MCF 10A (cell line): ENCODE results near the gene LUZP1. TPM values are rescaled to one million over a fixed set of nuclear protein-coding genes. Genes with fewer than 3 reads are reported as not detected.

Experiments
- BruUV-seq: library from RNA; stranded (reverse); fragments of 400-500 nt; replicated peaks from 2 replicates; lab custom pipeline; 2021; lab: Mats Ljungman, UMichigan
- CTCF ChIA-PET: fragments of 300-600 bp; sonication (Branson Sonifier 250); formaldehyde crosslinking; extraction: SDS; loops from one replicate; lab custom pipeline; 2021; ENCODE audit warnings: antibody characterized with exemption, inconsistent platforms; lab: Yijun Ruan, JAX
- POLR2A ChIA-PET: fragments of 300-600, 350-650 bp; sonication (Branson Sonifier 250); formaldehyde crosslinking; extraction: SDS; loops from one replicate; lab custom pipeline; 2020; ENCODE audit warnings: antibody characterized with exemption, inconsistent platforms; lab: Yijun Ruan, JAX
- DNase-seq: peaks from one replicate; pipeline ENCODE4 v3.0.0-alpha.2; 2018; ENCODE audit not compliant: unreplicated experiment
- H3K27ac Mint-ChIP-seq: one replicate; pipeline ENCODE4 v1.8.0; 2022; ENCODE audit warnings: mild to moderate bottlenecking, low read depth, mixed read lengths; ENCODE audit not compliant: unreplicated experiment
- H3K27me3 Mint-ChIP-seq: one replicate; pipeline ENCODE4 v1.8.0; 2022; ENCODE audit warnings: mixed read lengths; ENCODE audit not compliant: insufficient read depth, unreplicated experiment
- H3K36me3 Mint-ChIP-seq: one replicate; pipeline ENCODE4 v1.8.0; 2022; ENCODE audit warnings: mild to moderate bottlenecking, moderate library complexity, mixed read lengths; ENCODE audit not compliant: insufficient read depth, unreplicated experiment
- H3K4me1 Mint-ChIP-seq: one replicate; pipeline ENCODE4 v1.8.0; 2022; ENCODE audit warnings: mixed read lengths; ENCODE audit not compliant: insufficient read depth, unreplicated experiment
- H3K4me3 Mint-ChIP-seq: one replicate; pipeline ENCODE4 v1.8.0; 2022; ENCODE audit warnings: mild to moderate bottlenecking, moderate library complexity, mixed read lengths; ENCODE audit not compliant: unreplicated experiment
- H3K9me3 Mint-ChIP-seq: one replicate; pipeline ENCODE4 v1.8.0; 2022; ENCODE audit warnings: mixed read lengths; ENCODE audit not compliant: unreplicated experiment
- CTCF ChIP-seq: fragments of 200-600 bp; IDR thresholded peaks from one replicate; pipeline ENCODE4 v1.8.0; 2022; ENCODE audit warnings: antibody characterized with exemption, mild to moderate bottlenecking; ENCODE audit not compliant: unreplicated experiment
- intact Hi-C: fragments of 100-400 bp; cut with micrococcal nuclease; formaldehyde crosslinking; loops from 2 replicates; pipeline ENCODE4 v1.14.1; 2022
- total RNA-seq: library from RNA; stranded (reverse); gene quantifications from 2 replicates; pipeline ENCODE4 v1.2.3, GENCODE V29; 2022

The LUZP1 gene
- total RNA-seq, 1 experiment from 2014 or later: 37.2 TPM

- DNase-seq: no peak
- no peaks in the 10 kb centered on the region for H3K27me3 Mint-ChIP-seq
- peak overlapping the region; percentile 65 for H3K4me3 Mint-ChIP-seq
- ChIA-PET CTCF (interaction anchor here (0.6 to 14.9 kb wide), 4 partner anchors 7 to 363 kb away, joined by 3 to 405 read pairs (median 34); no protein-coding TSS in a partner anchor), POLR2A (interaction anchor here (1.5 to 4.5 kb wide), 4 partner anchors 9 to 77 kb away, joined by 5 to 45 read pairs (median 15); partner anchors contain the start of gene LUZP1)
- no TSS peak for BruUV-seq
- no peaks in the 10 kb centered on the region for H3K9me3 Mint-ChIP-seq
- H3K36me3 Mint-ChIP-seq: no peaks in the 10 kb centered on the region
- intact Hi-C loops: no loop called here
- TF ChIP-seq CTCF: no peak
- no peak overlapping the region for H3K27ac Mint-ChIP-seq
- H3K4me1 Mint-ChIP-seq: no peaks in the 10 kb centered on the region
These were observed 8.4 kb upstream of the LUZP1 start for GRCh38 chr1:23177031-23177430.

- Mint-ChIP-seq H3K9me3 (no peaks in the 10 kb centered on the region), H3K4me3 (no peak overlapping the region), H3K27ac (no peak overlapping the region), H3K36me3 (peaks cover 6% of the 10 kb centered on the region), H3K27me3 (no peaks in the 10 kb centered on the region), H3K4me1 (peaks cover 6% of the 10 kb centered on the region)
- no TSS peak for BruUV-seq
- no peak for DNase-seq
- POLR2A ChIA-PET: interaction anchor here (0.7 to 1.9 kb wide), 3 partner anchors 10 to 75 kb away, joined by 3 to 6 read pairs (median 3); no protein-coding TSS in a partner anchor
- no peak for TF ChIP-seq CTCF
- intact Hi-C loops: no loop called here
- CTCF ChIA-PET: interaction anchor here (3.0 to 9.0 kb wide), 2 partner anchors 10 to 75 kb away, joined by 20 to 65 read pairs; no protein-coding TSS in a partner anchor
These were observed 5.9 kb upstream of the LUZP1 start for GRCh38 chr1:23174426-23175110.

GRCh38 chr1:23171181-23171755, 2.6 kb upstream of the LUZP1 start:
- no peaks in the 10 kb centered on the region for H3K27me3 Mint-ChIP-seq
- intact Hi-C loops: no loop called here
- DNase-seq: no peak
- POLR2A ChIA-PET: interaction anchor here (1.0 to 5.6 kb wide), 6 partner anchors 13 to 151 kb away, joined by 3 to 154 read pairs (median 5); no protein-coding TSS in a partner anchor
- peaks cover 15% of the 10 kb centered on the region for H3K36me3 Mint-ChIP-seq
- peaks cover 14% of the 10 kb centered on the region for H3K4me1 Mint-ChIP-seq
- no peak overlapping the region for H3K27ac Mint-ChIP-seq
- H3K9me3 Mint-ChIP-seq: no peaks in the 10 kb centered on the region
- no peak overlapping the region for H3K4me3 Mint-ChIP-seq
- TF ChIP-seq CTCF: no peak
- CTCF ChIA-PET: interaction anchor here (0.6 to 9.0 kb wide), 4 partner anchors 13 to 124 kb away, joined by 3 to 65 read pairs (median 4); no protein-coding TSS in a partner anchor
- no TSS peak for BruUV-seq
